ENCODE results near the gene ANKRD20A1.
"Not testable (repeated sequence)": the region's sequence is repeated elsewhere in the genome, so short reads cannot be mapped to it uniquely, and the experiment has no call there.

Gene ANKRD20A1

DNA sequence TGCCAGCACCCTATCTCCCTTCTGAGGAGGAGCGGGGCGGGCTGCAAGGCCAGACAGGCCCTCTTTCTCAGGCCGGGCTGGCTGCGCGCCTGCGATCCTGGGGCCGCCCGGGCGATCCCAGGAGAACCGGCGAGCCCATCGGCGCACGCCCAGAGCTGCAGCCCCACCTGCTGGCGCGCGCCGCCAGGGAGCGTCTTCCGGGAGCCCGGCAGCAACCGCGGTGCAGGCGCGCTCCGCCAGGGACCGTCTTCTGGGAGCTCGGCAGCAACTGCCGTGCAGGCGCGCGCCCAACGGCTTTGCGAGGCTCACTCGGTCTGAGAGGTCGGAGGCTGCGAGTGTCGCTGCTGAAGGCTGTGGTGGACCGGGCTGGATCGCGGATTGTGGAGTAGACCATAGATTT is at the start of gene ANKRD20A1:
ANKRD20A1 (plus strand) TSS at position 61 of the 400 bp plus-strand sequence. CDS start 496 bp downstream, outside the sequence.
- in situ Hi-C loops (cut with HindIII; ENCODE audit: low sequenced_read_pairs) = not testable (repeated sequence)

DNA sequence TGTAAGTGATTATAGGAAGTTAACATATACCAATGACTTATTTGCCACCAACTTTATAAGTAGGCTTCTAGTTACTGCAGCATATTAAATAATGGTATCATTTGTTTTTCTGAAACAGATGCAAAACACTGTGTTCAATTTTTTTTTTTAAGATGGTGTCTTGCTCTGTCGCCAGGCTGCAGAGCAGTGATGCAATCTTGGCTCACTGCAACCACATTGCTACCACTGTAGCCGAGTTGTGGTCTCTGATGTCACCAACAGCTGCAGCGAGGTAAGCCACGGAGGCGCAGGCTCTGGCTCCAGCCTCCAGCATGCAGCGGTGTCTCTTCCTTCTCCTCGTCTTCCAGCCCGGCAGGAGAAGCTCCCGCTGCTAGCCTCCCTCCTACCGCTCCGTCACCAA is 26.6 kb upstream of the ANKRD20A1 start:
- in situ Hi-C loops (cut with HindIII; ENCODE audit: low sequenced_read_pairs) = not testable (repeated sequence)
